Measurements from ENCODE around the gene IGFL2. TPM values are rescaled to one million over a fixed set of nuclear protein-coding genes. Genes with fewer than 3 reads are reported as not detected.
"Not testable (repeated sequence)": the region's sequence is repeated elsewhere in the genome, so short reads cannot be mapped to it uniquely, and the experiment has no call there.

The IGFL2 gene
- total RNA-seq (ENCODE audit: insufficient read depth, low replicate concordance), result 35.6 TPM

DNA sequence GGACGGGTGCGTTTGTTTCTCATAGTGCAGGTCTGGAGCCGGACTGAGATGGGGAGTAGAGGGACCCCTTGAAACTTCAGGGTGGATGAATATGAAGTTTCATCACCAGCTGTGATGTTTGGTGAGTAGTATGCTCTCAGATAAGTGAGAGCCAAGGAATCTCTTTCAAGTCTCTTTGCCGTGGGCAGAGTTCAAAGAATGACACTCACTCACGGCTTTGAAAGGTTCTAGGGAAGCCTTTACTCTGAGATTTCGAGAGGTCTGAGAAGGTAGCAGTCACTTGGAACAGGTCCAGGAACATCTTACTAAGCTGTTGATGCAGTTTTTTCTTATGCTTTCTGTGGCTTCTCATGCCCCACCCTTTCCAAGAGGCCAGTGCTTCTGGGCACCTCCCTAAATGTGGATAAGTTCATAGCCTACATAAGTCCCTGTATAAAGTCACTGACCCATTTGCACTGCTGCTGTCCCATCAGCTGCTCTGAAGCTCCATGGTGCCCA is at the start of gene IGFL2:
Gene IGFL2 (plus strand): TSS at position 448 of the 498 bp plus-strand sequence. CDS start 41 bp downstream, at position 489.
- DNase-seq (ENCODE audit: low spot score), result peak; percentile 95

DNA sequence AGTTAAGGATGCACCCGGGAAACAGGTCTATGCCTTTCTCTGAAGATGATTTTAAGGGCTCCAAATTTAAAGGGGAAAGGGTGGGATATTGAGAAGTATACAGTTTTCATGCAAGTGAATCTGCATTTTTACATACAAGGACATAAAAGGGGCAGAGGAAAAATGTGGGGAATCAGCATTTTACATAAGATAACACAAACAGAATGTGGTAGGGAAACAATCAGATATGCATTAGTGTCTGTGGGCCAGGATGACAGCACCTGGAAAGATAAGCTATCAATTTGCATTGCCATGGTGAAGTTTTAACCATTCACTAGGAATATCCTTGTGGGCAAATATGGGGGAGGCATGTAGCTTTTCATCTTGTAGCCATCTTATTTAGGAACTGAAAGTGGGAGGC is 47.7 kb upstream of the IGFL2 start:
- DNase-seq (ENCODE audit: low spot score), result no peak

DNA sequence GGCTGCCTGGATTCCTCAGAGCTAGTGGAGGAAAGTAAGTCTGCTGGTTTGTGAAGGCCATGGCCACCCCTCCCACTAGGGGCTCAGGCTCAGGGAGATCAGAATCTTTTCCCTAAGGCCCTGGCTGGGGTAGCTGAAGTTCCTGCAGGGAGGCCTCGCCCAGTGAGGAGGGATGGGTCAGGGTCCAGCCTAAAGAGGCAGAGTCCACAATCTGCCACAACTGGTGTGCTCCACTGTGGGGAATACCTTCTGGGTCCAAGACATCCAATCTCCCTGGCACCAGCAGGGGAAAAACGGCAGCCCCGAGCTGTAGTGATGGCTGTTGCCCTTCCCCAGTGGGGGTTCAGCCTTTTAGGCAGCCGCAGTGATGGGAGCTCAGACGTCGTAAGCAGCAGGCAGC is 46.7 kb upstream of the IGFL2 start:
- no peak for DNase-seq (ENCODE audit: low spot score)

DNA sequence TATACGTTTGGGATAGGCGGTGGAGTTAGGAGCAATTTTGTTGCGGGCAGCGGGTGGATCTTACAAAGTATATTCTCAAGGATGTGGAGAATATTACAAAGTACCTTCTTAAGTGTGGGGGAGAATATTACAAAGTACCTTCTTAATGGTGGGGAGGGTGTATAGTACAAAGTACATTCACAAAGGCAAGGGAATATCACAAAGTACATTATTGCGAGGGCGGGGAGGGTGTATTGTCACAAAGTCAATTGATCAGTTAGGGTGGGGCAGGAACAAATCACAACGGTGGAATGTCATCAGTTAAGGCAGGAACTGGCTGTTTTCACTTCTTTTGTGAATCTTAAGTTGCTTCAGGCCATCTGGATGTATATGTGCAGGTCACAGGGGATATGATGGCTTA is 45.7 kb upstream of the IGFL2 start:
- DNase-seq (ENCODE audit: low spot score), result not testable (repeated sequence)

DNA sequence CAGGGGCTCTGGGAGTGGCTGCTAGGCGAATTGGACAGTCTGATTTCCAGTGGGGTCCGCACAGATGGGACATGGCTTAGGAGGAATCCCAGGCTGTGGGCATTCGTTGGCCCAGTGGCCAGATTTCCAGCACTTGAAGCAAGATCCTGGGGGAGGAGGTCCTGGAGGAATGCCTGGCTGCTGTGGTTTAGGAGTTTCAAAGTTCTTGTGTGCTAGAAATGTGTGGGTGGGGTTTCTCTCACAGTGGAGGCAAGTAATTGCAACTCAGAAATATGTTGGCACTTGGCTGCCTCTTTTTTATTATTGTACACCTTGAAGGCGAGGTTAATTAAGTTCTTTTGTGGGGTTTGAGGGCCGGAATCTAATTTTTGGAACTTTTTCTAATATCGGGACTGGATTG is 40.7 kb upstream of the IGFL2 start:
- DNase-seq (ENCODE audit: low spot score), result no peak

DNA sequence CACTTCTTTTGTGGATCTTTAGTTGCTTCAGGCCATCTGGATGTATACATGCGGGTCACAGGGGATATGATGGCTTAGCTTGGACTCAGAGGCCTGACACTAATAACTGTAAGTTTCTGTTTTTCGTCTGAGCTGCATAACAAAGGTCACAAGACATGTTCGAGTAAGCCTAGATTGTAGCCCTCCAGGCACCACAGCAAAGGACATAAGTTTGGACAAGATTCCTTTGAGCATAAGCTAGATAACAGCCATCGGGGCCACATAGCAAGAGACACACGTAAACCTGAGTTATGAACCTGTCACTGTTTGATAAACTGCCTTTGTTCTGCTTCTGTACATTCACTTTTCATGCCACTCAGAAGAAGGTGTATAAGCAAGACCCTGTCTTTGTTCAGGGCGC is 38.2 kb upstream of the IGFL2 start:
- DNase-seq (ENCODE audit: low spot score), result peak; percentile 46

DNA sequence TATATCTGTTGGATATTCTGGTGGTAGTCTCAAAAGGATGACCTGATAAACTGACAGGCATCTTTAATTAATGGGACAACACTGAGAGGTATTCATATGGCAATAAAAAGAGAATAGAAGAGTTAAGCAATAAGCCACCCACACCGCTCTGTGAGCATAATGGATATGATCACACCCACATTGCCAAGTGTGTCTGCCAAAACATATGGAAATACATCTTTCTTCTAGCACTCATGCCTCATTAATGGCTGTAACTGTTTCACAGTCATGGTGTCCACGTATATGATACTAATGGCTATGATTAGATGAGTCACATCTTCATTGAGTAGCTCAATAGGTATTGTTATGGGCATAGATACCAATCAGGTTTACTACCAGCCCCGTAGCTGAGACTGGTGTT is 36.7 kb upstream of the IGFL2 start:
- DNase-seq (ENCODE audit: low spot score), result no peak

DNA sequence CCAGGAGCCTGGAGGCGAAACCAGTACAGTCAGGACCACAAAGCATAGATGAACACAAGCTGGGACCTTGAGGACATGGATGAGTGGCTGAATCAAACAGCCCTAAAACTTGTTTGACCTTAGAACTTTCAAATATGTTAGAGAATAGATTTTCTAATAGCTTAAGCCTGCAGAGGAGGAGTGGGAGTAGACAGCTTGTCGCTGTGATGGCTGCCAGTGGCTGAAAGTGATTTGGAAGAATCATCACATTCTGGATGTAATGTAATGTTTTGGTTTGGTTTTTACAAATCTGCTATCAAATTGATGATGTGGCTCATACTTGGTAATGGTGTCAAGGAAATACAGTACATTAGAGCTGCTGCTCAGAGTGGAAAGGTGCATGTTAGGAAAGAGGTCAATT is 35.5 kb upstream of the IGFL2 start:
- DNase-seq (ENCODE audit: low spot score), result no peak

DNA sequence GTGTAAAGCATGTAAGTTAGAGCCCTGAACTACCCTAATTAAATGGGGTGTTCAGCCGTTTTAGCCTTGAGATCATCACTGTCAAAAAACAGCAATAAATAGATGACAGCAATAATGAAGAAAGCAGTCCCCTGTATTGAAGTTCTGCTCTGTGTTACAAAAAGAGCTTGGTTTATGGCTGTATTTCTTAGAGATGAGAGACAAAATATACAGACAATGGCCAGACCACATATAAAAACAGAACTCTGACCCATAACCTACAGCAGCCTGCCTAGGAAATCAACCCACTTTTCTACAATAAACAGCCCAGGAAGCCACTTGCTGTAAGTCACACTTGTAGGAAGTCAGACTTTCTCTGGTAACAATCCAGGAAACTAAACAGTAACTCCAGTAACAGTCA is 34.3 kb upstream of the IGFL2 start:
- DNase-seq (ENCODE audit: low spot score), result no peak

DNA sequence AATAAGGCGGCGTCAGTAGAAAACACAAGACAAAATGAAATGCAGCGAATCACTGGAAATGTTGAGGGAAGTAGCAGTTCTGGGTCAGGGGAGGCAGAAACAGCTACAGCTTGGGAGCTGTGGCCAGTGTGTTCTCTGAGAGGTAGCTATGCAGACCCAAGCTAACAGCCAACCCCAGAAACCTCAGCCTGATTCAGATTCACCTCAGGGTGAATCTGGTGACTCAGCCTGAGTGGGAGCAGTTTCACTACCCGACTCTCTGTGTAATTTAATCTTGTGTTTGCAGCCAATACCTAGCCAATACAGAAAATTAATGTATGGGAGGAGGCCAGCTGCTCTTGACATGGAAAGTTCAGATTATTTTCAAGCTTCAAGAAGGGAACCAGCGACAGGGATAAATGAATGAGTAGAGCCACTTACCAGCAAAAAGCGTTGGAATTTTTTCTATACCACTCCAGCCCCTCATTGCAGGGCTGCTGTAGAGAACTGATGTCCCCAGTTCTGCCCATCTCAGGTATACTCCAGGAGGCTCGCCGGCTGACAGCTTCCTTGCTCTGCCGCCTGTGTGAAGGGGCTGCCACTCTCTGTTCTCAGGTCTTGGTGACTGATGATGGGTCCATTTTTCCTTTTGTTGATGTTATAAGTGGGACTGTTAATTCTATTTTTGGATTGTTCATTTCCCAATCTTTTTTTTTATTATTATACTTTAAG is 32.5 kb upstream of the IGFL2 start:
- peak; percentile 20 for DNase-seq (ENCODE audit: low spot score)

DNA sequence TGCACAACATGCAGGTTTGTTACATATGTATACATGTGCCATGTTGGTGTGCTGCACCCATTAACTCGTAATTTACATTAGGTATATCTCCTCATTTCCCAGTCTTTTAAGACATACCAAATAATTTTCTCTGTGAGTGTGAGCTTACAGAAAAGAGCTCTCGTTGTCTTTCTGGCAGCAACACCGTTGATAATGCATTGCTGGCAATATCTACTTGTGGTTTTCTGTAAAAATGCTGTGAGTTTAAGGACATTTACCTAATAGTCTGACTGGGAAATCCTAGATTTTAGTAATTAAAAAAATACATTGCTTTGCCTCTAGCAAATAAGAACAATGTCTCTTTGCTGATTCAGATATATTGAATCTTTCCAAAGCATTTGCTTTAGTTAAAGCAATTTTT is 31.9 kb upstream of the IGFL2 start:
- no peak for DNase-seq (ENCODE audit: low spot score)

DNA sequence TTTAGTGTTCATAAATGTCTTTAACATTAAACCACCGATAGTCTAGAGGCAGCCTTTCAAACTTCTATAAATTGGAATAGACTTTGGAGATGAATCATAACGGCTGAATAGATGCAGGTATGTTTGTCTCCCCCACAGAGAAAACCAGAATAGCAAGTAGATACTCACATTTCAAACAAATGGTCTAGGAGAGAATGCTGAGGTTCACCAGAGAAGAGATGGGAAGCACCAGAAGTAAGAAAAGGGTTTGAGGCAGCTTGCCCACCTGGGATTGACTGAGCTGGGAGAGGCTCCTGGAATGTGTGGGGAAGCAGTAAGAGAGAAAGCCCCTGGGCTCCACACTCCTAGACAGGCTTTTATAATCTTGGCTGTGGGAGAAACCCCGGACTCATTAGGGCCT is 29.9 kb upstream of the IGFL2 start:
- DNase-seq (ENCODE audit: low spot score), result peak; percentile 18

DNA sequence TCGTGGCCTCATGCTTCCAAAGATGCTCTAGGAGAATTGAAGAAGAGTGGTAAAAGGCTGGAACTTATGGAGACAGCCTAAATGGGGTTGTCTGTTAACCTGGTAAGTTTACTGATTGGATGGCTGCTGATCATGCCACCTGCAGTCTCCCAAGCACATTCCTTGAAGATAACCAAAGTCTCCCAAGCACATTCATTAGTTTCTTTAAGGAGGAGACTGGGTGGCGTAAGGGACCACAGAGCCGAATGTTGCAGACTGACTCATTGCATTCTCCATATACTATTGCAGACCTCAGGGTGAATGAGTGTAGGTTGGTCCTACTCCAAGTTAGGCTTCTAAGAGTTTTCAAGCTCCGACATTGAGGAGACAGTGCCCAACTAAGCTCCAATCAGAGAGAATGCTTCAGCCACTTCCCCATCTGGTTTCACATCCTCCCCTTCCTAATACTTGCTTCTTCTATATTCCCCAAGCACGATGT is 23.4 kb upstream of the IGFL2 start, which contains the start of gene IGFL3:
Gene IGFL3 (minus strand): TSS at position 51 of the 478 bp plus-strand sequence. CDS start 39 bp downstream, at position 12.
- no peak for DNase-seq (ENCODE audit: low spot score)

DNA sequence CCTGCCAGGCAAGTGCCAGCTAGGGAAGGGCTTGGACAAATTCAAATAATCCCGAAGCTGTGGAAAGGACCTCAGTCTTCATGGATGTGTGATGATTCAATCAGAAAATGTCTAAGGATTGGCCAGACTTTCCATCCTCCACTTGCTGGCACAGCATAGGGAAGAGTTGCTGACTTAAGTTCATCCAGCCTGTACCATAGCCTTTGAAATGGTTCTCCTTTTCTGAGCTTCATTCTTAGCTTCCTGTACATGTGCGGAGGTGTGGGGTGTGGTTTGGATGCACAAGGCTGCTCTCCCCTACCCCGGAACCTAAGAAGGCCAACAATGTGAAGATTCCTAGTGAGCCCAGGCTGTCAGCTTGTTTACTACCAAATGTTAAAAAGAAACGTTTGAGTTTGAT is 22.6 kb upstream of the IGFL2 start:
- DNase-seq (ENCODE audit: low spot score), result no peak

DNA sequence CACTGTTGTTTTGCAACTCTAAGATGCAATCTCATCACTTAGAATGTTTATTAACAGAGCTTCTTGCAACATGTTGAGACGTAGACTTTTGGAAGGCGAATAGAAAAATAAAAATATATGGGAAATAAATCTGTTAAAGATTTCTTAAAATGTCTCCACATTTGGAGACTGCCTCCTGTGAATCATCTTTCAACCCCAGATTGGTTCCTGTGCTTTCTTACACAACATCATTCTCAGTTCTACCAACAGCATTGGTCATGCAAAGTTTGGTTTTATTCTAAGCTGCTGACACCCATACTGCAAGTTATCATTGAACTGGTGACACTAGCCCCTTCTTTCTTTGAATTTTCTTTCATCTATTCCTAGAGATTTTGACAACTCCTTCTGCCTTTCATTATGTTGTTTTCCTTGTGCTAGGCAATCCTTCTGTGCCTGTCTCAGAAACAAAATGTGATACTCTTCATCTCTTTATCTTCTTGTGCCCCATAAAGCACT is 21.9 kb upstream of the IGFL2 start:
- DNase-seq (ENCODE audit: low spot score), result no peak

DNA sequence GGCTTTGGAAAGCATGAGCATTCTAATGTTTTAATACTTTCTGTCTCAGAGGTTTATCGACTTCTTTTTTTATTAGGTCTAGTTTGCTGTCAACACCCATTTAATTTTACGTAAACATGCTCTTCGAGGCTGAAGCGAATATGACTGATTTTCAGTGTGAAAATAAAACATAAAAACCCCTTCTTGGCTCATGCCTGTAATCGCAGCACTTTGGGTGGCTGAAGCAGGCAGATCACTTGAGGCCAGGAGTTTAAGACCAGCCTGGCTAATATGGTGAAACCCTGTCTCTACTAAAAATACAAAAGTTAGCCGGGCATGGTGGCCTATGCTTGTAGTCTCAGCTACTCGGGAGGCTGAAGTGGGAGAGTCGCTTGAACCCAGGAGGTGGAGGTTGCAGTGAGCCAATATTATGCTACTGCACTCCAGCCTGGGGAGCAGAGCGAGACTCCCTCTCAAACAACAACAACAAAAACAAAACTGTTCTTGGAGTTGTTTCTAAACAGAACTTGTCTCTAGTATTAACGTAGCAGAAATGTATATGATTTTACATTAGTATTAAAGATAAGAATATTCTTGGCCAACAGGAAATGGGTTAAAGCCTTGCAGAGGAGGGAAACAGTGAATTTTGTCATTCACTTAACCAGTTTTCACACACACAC is 16.4 kb upstream of the IGFL2 start:
- no peak for DNase-seq (ENCODE audit: low spot score)

DNA sequence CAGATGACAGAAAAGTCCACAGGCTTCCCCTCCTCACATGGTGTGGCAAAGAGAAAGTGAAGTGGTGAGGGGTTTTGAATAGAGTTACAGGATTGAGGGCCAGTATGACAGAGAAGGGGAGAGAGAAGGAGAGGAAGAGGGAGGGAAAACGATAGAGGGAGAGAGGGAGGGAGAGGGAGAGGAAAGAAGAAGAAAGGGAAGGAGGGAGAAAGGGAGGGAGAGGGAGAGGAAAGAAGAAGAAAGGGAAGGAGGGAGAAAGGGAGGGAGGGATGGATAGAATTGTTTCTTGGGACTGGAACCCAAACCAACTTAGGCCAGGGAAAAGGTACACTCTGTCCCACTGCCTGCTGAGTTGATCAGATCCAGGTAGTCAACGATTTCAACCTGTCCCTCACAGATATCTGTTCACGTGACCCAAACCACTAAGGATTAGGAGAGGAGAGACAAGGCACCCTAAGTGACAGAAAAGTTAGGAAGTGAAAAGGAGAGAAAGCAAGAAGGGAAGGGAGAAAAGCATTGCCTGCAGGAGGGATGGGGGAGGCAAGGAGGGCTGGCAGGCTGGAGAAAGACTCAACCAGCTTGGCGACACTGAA is 15.4 kb upstream of the IGFL2 start:
- no peak for DNase-seq (ENCODE audit: low spot score)

DNA sequence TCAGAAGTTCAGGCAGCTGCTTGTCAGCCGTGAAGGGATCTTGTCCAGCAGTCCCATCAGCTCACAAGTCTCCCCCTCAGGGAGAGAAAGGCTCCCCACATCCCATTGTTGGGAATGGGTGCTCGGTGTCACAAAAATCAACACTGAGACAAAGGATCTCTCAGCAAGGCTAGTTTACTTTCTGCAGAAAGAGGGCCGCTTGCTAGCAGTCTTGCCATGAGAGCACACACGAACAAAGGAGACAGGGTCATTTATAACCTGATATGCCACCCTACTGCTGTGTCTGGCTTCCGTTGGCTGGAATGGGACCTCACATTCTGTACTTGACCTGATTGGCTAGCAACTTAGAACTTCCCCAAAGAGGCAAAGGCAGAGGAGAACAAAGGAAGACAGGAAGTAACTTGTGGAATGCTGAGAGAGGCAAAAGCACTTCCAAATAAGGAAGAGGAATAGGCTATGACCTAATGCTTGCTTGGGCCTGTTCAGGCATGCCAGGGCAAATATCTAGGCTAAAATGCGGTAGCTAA is 14.9 kb upstream of the IGFL2 start:
- peak; percentile 88 for DNase-seq (ENCODE audit: low spot score)

DNA sequence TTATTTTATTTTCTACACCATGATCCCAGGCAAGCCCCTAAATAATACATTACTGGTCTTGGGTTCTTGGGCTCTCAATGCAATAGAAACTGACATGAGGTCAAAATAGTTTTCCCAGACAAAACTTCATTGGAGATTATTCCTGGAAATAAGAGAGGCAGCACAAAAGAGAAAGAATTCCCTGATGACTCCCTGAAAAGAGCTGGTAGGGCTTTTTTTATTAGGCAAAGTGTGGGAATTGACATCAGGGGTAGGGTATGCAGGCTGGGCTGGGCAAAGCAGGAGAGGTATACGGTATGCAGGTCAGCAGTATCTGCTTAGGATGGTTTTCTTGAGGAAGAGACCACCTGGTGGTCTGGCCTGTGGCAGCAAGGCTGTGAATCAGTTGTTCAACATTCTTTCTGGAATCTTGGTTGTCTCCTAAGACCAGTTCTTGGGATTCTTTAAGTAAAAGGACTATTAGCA is 14.2 kb upstream of the IGFL2 start:
- DNase-seq (ENCODE audit: low spot score), result no peak

DNA sequence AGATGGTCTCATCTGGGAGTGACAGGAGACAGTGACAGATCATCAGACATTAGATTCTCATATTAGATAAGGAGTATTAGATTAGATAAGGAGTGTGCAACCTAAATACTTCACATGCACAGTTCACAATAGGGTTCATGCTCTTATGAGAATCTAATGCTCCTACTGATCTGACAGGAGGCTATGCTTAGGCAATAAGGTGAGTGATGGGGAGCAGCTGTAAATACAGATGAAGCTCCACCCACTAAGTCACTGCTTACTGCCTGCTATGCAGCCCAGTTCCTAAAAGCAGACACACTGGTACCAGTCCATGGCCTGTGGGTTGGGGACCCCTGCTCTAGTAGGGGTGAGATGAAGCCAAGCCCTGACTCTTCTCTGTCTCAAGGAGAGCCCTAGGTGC is 13.5 kb upstream of the IGFL2 start:
- DNase-seq (ENCODE audit: low spot score), result no peak

DNA sequence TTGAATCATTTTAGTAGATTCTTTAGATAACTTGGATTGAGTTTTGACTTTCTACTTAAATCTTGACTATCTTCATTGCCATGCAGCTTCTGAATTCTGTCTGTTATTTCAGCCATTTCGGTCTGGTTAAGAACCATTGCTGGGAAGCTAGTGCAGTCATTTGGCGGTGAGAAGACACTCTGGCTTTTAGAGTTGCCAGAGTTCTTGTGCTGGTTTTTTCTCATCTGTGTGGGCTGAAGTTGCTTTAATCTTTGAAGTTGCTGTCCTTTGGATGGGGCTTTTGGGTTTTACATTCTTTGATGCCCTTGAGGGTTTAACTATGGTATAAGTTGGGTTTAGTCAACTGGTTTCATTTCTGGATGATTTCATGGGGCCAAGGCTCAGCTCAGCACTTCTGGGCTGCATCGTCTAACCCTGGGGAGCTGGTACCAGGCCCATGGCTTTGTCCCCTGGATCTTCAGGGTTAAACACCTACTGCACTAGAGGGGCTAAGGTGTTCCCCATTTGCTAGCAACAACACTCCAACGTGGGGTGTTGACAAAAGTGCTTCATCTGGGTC is 10.0 kb upstream of the IGFL2 start:
- DNase-seq (ENCODE audit: low spot score), result no peak

DNA sequence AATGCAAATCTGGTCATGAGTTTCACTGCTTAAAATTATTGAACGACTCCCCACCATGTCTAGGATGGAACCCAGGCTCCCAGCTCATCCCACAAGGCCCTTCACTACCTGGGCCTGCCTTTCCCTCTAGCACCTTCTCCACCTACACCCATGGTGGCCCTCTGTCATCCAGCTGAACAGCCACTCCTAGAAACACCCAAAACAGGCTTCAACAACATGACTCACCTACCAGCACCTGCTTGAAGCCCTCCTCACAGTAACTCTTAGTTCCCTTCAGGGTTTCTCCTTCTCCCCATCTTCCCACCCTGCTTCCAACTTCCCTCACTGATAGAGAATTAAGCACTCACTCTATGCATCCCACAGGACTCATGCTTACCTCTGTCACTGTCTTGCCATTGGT is 6.6 kb upstream of the IGFL2 start:
- no peak for DNase-seq (ENCODE audit: low spot score)
